Smooth muscle cell (in vitro differentiated cells): ENCODE results near the gene PRRX1. TPM values are rescaled to one million over a fixed set of nuclear protein-coding genes. Genes with fewer than 3 reads are reported as not detected.

Experiments used
- DNase-seq: peaks from one replicate; lab custom pipeline; 2025; ENCODE audit not compliant: unreplicated experiment; lab: John Stamatoyannopoulos, UW
- H2AFZ ChIP-seq: fragments of 200-600 bp; sonication (generic); 2 replicates; pipeline ENCODE4 v1.6.0; 2016; ENCODE audit warnings: antibody characterized with exemption, low read depth, mild to moderate bottlenecking
- H3F3A ChIP-seq: fragments of 200-600 bp; sonication (generic); 2 replicates; pipeline ENCODE4 v1.6.0; 2017; ENCODE audit warnings: antibody characterized with exemption, low read depth
- H3K27ac ChIP-seq: fragments of 200-600 bp; sonication (generic); 2 replicates; pipeline ENCODE4 v1.5.1; 2016; ENCODE audit warnings: low read depth, mild to moderate bottlenecking
- H3K27me3 ChIP-seq: fragments of 200-600 bp; sonication (generic); 2 replicates; pipeline ENCODE4 v1.6.1; 2016; ENCODE audit warnings: low read depth, mild to moderate bottlenecking
- H3K36me3 ChIP-seq: fragments of 200-600 bp; sonication (generic); 2 replicates; pipeline ENCODE4 v1.5.1; 2016; ENCODE audit warnings: low read depth
- H3K4me1 ChIP-seq: fragments of 200-600 bp; sonication (generic); 2 replicates; pipeline ENCODE4 v1.5.1; 2016; ENCODE audit warnings: low read depth
- H3K4me2 ChIP-seq: fragments of 200-600 bp; sonication (generic); 2 replicates; pipeline ENCODE4 v1.6.0; 2016; ENCODE audit warnings: mild to moderate bottlenecking
- H3K4me3 ChIP-seq: fragments of 200-600 bp; sonication (generic); 2 replicates; pipeline ENCODE4 v1.5.1; 2016; ENCODE audit warnings: mild to moderate bottlenecking
- H3K79me2 ChIP-seq: fragments of 200-600 bp; sonication (generic); 2 replicates; pipeline ENCODE4 v1.6.0; 2016; ENCODE audit warnings: low read depth, mild to moderate bottlenecking
- H3K9ac ChIP-seq: fragments of 200-600 bp; sonication (generic); 2 replicates; pipeline ENCODE4 v1.6.0; 2016; ENCODE audit warnings: low read depth
- H3K9me3 ChIP-seq: fragments of 200-600 bp; sonication (generic); replicated peaks from 2 replicates; pipeline ENCODE4 v1.5.1; 2016; ENCODE audit warnings: low read depth
- H4K20me1 ChIP-seq: fragments of 200-600 bp; sonication (generic); 2 replicates; pipeline ENCODE4 v1.6.0; 2016; ENCODE audit warnings: low read depth
- WGBS: methylation state at CpG from one replicate; pipeline ENCODE4 v1.1.7; 2016; ENCODE audit warnings: low lambda C conversion rate; 5-methylcytosine and 5-hydroxymethylcytosine counted together
- polyA plus RNA-seq: library from polyadenylated mRNA; unstranded; fragments of >200 nt; fragmentation: Nextera tagmentation; extraction: Ambion mirVana; gene quantifications from 2 replicates; pipeline ENCODE4 v1.2.1, GENCODE V29; 2016
- total RNA-seq: library from RNA; depleted of rRNA; stranded (reverse); fragments of >200 nt; gene quantifications from 2 replicates; pipeline ENCODE4 v1.2.3, GENCODE V29; 2014
- TF ChIP-seq, protein P1 (sequence below): fragments of 200-600 bp; sonication (generic); IDR thresholded peaks from 2 replicates; pipeline ENCODE4 v1.5.1; 2017; ENCODE audit warnings: borderline replicate concordance, mild to moderate bottlenecking, antibody characterized with exemption; ENCODE audit not compliant: insufficient read depth, poor library complexity, severe bottlenecking

Gene PRRX1
- total and polyA plus RNA-seq, 2 experiments from 2014 or later = 31.9 to 59.6 TPM

DNA sequence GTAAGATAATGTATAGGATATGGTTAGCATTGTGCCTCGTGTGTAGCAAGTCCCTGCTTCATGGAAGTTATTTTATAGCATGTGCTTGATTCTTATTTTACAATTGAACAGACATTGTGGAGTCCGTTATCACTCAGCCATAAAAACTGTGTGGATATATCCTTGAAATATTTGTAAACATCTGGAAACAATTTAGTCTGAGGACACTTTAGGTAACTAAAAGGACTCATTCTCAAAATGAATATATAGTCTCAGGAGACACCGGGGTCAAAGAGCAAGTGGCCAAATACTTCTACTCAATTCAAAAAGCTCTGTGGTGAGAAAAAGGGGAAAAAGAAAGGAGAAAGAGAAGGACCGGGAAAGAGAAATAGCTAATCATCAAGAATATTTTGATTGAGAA, 23.7 kb downstream of the PRRX1 start:
- 58% methylated on average over 4 of the region's 4 CpGs for WGBS
- Histone ChIP-seq H3K27ac (peak overlapping the region; percentile 17), H3K4me1 (no peaks in the 10 kb centered on the region), H2AFZ (no peak overlapping the region), H3K9ac (no peak overlapping the region), H4K20me1 (no peaks in the 10 kb centered on the region), H3K27me3 (no peaks in the 10 kb centered on the region), H3K36me3 (no peaks in the 10 kb centered on the region), H3K79me2 (peaks cover 80% of the 10 kb centered on the region), H3K4me2 (peak overlapping the region; percentile 32), H3F3A (peaks cover 4% of the 10 kb centered on the region), H3K9me3 (no peaks in the 10 kb centered on the region), H3K4me3 (no peak overlapping the region)
- TF ChIP-seq, protein P1, sequence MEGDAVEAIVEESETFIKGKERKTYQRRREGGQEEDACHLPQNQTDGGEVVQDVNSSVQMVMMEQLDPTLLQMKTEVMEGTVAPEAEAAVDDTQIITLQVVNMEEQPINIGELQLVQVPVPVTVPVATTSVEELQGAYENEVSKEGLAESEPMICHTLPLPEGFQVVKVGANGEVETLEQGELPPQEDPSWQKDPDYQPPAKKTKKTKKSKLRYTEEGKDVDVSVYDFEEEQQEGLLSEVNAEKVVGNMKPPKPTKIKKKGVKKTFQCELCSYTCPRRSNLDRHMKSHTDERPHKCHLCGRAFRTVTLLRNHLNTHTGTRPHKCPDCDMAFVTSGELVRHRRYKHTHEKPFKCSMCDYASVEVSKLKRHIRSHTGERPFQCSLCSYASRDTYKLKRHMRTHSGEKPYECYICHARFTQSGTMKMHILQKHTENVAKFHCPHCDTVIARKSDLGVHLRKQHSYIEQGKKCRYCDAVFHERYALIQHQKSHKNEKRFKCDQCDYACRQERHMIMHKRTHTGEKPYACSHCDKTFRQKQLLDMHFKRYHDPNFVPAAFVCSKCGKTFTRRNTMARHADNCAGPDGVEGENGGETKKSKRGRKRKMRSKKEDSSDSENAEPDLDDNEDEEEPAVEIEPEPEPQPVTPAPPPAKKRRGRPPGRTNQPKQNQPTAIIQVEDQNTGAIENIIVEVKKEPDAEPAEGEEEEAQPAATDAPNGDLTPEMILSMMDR = no peak
- DNase-seq = no peak

DNA sequence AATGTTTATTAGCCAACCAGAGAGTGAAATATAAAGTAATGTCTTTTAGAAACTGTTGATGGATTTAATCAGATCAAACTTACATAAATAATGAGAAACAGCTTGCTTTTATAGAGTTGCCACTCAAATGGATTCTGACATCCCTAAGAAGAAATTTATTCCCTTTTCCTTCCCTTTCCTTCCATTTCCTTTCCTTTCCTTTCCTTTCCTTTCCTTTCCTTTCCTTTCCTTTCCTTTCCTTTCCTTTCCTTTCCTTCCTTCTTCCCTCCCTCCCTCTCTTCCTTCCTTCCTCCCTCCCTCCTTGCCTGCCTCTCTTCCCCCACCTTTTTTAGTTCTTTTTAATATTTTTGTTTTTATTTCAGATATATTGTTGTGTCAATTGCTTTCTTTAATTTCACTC, 27.3 kb downstream of the PRRX1 start:
- Histone ChIP-seq H3K27me3 (no peaks in the 10 kb centered on the region), H3K4me2 (peak overlapping the region; percentile 62), H3F3A (peaks cover 6% of the 10 kb centered on the region), H4K20me1 (no peaks in the 10 kb centered on the region), H3K9me3 (no peaks in the 10 kb centered on the region), H3K4me1 (peaks cover 2% of the 10 kb centered on the region), H2AFZ (no peak overlapping the region), H3K79me2 (peaks cover 62% of the 10 kb centered on the region), H3K27ac (peak overlapping the region; percentile 91), H3K36me3 (no peaks in the 10 kb centered on the region), H3K4me3 (no peak overlapping the region), H3K9ac (no peak overlapping the region)
- DNase-seq = no peak
- TF ChIP-seq, protein P1 = no peak

DNA sequence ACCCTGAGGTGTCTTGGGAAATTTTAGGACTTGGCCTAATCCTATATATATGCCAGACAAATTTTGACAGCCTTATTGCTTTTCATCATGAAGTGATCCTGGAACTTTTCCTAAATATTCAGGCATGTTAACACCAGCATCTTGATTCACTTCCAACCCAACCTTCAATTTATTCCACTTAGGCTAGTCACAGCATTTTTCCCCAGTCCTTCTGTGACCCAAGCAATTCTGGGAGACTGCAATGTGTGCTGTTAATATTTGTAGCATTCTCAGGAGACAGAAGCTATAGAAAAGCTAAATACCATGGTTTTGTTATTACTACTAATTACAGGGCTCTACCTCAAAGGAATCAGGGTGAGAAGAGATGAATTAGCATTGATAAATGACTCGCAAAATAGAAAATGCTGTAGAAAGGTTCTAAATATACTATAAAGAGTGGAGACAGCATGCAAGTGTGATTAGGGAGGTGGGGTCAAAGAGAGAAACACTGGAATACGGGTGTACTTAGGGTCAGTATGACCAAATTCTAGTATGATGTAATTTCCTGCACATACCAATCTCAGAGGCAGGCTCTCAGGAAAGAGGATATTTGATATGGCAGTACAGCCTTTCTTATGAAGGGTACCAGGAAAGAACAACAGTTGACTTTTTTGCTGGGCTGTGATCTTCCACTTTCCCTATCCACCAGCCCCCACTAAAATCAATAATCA, 29.1 kb downstream of the PRRX1 start:
- Histone ChIP-seq H3K4me2 (peak overlapping the region; percentile 49), H3K4me3 (no peak overlapping the region), H3K79me2 (peaks cover 48% of the 10 kb centered on the region)

More for the DNA sequence above, 29.1 kb downstream of the PRRX1 start:
- Histone ChIP-seq H4K20me1 (no peaks in the 10 kb centered on the region), H3K9me3 (no peaks in the 10 kb centered on the region), H3K27me3 (no peaks in the 10 kb centered on the region), H2AFZ (no peak overlapping the region), H3K36me3 (no peaks in the 10 kb centered on the region), H3F3A (peaks cover 12% of the 10 kb centered on the region), H3K9ac (no peak overlapping the region), H3K4me1 (peaks cover 12% of the 10 kb centered on the region), H3K27ac (peak overlapping the region; percentile 91)
- DNase-seq = no peak
- TF ChIP-seq, protein P1 = no peak
- WGBS = 42% methylated on average over 2 of the region's 2 CpGs
